Measurements from ENCODE around the gene PLCG2.

- TF ChIP-seq CTCF (IDR thresholded peaks at IDR 0.05; ENCODE audit: control extremely low read depth in 1 of 3, insufficient read depth in 1 of 3, low read depth in 1 of 3, low read length in 3 of 3): no peak
- TF ChIP-seq RAD21 (IDR thresholded peaks at IDR 0.05 in 1 of 2, conservative IDR thresholded peaks at IDR 0.05 in 1 of 2; ENCODE audit: low read depth in 2 of 2, low read length in 2 of 2): no peak
- no peak for TF ChIP-seq ATF2 (IDR thresholded peaks at IDR 0.05; ENCODE audit: low read length)
- TF ChIP-seq POLR2AphosphoS5 (IDR thresholded peaks at IDR 0.05; ENCODE audit: low read depth, low read length): no peak
- no peak for TF ChIP-seq TBP (IDR thresholded peaks at IDR 0.05; ENCODE audit: low read depth, low read length)
These were observed 860 bp upstream of the PLCG2 start for GRCh38 chr16:81778231-81778630.
